C1 segment of cervical spinal cord (tissue), 14 donors: ENCODE measurements around the gene PSMG4.

Source experiments
- DNase-seq, 14 donors: peaks; one replicate each; lab custom pipeline; 2025; lab: John Stamatoyannopoulos, UW

Gene PSMG4

DNA sequence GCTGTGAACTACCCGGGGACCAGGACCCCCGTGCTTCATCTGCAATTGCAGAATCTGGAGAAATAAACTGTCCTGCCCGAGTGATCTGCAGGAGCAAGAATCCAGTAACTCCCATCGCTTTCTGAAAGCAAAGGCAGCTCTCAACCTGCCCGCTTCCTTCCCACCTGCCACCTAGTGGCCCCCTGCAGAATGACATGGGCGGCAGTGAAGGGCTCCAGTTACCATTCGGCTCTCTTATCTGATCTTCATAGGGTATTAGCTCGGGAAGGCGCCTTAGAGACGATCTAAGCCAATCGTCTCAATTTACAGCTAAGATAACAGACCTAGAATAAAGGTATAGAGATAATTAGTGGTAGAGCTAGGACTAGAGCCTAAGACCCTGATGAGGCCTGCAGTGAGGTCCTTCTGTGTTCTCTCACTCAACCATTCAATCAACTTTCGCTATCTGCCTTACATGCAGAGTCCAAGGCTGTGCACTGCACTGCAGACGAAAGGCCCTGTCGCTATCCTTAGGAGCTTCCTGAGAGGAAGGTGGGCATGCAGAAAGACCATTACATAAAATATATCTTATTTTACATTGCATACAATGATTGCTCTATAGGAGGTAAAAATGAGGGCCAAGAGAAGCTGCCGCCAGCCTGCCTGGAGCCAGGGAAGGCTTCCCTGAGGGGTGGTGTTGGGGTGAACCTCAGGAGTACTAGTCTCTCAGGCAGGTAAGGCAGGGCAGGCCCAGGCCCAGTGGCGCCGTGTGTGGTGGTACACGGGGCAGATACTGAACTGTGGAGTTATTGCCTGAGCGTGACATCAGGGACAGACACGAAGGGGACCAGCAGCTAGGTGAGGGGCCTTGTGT lies 7.1 kb upstream of the PSMG4 start:
- peak; percentile 7 to 79 (median 63) for DNase-seq

DNA sequence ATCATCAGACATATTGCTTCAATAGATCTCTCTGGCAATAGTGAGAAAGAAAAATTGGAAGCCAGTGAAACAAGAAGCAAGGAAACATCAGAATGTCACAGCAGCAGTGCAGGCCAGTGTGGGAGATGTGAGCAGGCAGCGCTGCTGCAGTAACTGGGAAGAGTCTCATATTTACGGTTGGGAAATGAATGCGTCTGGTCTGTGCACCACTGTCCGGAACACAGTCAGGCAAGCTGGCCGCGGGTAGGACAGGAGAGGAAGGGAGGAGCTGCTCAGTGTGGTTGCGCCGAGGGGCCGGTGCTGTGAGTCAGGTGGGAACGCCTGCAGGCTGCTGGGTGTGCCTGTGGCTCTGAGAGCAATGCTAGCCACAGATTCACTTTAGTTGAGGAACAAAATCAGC lies 6.4 kb upstream of the PSMG4 start:
- DNase-seq: no peak

DNA sequence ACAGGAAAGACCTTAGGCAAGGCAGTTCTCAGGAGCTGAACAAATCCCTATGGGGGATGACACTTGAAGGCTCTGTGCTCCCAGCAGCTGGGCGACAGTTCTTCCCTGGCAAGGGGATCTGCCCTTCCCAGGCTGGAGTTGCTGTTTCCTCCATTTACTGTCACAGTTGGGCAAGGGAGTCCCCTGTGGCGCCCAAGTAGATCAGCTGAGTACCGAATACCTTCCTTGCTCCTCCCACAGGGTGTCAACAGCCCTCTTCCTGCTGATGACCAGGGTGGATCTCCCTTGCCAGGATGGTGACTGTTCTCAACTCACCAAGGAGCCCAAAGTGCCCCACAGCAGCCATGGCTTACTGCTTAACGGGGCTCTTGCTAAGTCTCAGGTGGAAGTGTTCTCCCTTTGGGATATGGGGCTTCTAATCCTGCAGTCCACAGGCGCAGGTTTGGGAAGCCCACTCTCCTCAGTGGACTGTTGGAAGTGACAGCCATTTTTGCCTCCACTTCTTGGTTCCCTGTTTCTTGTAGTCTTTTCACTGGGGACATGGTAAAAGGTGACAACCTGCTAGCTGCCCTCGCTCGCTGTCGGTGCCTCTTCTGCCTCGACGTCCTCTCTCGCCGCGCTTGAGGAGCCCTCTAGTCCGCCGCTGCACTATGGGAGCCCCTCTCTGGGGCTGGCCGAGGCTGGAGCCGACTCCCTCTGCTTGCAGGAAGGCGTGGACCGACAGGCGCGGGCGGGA lies 5.7 kb upstream of the PSMG4 start:
- no peak for DNase-seq

DNA sequence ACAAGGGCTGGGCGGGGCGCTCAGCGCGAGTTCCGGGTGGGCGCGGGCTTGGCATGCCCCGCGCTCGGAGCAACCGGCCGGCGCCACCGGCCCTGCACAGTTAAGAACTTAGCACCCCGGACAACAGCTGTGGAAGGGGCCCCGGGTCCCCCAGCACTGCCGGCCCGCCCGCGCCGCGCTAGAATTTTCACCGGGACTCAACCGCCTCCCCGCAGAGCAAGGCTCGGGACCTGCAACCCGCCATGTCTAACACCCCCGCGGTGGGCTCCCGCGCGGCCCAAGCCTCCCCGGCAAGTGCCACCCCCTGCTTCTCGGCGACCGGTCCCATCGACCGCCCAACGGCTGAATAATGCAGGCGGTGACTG lies 5.2 kb upstream of the PSMG4 start:
- no peak for DNase-seq

DNA sequence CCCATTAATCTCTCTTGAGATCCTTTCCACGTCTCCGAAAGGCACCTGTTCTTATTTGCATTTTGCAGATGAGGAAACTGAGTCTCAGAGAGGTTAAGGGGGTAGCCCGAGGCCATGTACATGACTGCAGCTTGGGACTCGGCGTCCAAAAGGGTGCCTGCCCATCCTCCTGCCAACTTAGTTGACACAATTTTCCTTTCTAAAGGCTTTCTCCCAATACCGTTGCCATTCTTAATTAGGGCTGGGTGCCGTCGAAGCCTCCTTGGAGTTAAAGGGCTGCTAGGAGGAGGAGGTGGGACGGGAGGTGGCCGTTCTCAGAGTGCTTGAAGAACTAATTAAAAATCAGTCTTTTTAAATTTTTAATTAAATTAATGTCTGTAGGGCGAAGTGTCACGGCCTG lies 546 bp upstream of the PSMG4 start:
- DNase-seq: no peak

DNA sequence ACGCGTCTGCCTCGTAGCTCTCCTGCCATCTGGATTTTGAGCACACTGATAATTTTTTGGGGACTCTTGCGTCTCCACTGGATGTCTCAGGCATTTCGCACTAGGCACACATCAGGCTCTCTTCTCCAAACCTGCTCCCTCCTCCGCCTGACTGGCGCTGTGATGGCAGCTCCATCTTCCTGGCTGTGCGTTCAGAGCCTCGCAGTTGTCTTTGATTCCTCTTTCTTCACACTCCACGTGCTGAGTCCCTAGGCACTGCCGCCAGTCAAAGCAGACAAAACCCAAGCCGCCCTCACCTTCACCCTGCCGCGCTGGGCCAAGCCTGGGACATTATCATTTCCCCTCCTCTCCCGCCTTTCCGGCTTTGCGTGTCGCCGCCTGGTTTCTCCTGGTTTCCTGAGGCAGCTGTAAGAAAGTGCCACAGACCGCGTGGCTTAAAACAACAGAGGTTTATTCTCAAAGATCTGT lies 778 bp downstream of the PSMG4 start:
- peak in 1 of 14 donors; percentile 37 for DNase-seq

DNA sequence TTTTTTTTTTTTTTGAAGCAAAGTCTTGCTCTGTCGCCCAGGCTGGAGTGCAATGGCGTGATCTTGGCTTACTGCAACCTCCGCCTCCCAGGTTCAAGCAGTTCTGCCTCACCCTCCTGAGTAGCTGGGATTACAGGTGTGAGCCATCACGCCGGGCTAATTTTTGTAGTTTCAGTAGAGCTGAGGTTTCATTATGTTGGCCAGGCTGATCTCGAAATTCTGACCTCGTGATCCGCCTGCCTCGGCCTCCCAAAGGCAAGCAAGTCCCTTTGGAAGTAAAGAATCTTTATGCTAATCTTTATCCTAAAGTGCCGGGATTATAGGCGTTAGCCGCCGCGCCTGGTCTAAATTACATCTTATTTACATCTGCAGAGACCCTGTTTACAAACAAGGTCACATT lies 1.5 kb downstream of the PSMG4 start:
- DNase-seq: no peak

DNA sequence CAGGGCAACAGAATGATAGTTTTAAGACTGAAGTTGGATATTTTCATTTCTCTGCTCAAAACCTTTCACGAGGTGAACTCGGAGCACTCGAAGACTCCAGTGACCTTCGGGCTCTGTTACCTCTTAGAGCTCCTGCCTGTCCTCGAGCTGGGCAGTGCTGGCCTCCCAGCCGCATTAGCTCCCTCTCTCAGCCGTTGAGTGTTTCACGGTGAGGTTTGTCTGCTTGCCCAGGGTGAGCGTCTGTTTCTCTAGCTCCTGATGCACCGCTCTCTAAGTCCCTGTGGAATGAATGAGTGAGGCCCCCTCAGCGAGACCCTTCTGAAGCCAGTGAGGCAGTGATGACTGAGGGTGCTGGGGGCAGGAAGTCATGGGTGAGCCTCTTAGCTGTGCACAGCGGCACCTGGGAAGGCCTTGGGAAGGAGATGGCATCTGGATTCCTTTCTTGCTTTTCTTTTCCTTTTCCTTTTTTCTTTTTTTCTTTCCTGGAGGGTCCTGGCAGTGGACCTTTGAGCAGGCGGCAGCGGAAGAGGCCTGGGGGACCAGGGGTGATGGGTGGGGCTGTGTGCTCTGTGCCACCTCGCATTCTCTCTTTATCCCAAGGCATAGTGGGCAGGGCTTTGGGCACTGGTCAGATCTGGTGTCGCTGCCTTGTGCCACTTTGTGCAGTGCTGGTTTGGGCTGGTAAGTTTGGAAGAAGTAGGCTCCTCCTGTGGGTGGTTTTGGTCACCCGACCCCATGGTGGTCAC lies 2.2 kb downstream of the PSMG4 start:
- no peak for DNase-seq

DNA sequence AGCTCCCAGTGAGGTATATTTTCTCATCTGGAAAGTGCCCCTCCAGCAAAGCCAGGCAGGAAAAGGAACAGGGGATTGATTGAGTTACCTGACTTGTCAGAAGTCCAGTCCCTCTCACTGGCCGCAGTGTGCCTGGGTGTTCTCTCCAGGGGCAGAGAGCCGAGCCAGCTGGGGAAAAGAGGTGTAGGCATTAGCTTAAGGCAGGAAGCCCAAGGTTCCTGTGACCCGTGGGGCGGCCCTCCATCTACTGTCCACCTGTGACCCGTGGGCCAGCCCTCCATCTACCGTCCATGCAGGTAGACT lies 2.7 kb downstream of the PSMG4 start:
- DNase-seq: no peak

DNA sequence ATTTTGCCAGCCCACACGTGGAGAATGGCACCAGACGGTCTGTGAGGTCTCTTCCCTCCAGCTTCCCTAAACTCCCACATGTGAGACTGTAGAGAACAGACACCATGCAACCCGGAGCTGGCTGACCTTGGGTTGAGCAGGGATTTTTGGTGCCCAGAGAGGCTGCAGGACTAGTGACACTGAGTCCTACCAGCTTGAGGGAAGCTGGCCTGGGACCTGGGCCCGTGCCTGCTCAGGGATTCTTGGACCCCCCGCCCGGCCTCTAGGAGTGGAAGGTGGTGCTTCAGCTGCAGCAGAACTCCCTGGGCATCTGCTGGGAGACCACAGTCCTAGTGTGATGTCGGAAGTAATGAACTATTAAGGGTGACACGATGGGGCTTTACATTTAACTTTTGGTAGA lies 3.2 kb downstream of the PSMG4 start:
- no peak for DNase-seq

DNA sequence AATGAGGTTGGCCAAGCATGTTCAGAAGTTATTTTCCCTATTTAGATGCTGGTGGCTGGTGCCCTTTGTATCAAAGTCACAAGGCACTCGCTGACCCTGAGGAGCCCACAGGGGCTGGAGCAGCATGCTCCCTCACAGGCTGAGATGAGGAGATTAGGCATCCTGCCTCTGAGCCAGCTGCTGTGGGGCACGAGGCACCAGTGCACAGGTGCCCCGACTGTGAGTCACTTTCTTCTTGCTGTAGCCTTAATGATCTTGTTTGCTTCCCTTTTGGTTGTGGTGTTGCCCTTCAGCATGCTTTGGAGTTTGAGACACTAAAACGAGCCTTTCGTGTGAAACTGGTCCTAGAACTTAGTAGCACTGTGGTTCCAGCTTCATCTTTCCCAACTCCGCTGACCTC lies 4.3 kb downstream of the PSMG4 start:
- no peak for DNase-seq

DNA sequence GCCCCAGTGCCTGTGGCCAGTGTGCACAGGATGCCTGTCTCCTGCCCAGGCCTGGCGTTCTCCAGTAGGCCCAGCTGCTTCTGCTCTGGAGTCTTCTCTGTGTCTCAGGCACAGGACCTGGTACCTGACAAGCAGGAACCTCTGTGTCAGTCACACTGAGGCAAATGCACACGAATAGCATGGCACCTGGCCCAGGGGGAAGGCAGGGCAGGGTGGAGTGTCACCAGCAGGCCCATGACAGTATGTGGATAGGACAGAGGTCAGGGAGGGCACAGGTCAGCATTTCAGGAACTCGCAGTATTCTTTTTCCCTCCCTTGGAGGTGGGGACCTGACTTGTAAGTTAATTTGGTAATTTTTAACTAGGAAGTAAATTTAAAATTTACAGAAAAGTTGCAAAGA lies 5.6 kb downstream of the PSMG4 start:
- no peak for DNase-seq

DNA sequence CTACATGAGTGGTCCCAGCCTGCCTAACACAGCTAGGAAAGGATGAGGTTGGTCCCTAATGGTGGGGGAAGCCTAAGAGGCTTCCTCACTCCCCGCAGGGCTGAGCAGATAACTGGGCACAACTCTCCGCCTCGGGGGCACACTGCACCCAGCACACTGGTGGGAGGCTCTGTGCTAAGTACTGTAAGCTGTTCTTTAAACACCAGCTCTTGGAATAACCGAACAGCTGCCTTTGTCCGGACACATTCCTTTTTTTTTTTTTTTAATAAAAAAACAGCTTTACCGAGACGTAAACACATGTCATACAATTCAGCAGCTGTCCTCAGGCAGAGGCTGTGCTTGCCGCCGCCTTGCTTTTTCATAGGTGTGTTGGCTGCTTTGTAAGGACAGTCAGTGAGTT lies 6.9 kb downstream of the PSMG4 start:
- DNase-seq: no peak

DNA sequence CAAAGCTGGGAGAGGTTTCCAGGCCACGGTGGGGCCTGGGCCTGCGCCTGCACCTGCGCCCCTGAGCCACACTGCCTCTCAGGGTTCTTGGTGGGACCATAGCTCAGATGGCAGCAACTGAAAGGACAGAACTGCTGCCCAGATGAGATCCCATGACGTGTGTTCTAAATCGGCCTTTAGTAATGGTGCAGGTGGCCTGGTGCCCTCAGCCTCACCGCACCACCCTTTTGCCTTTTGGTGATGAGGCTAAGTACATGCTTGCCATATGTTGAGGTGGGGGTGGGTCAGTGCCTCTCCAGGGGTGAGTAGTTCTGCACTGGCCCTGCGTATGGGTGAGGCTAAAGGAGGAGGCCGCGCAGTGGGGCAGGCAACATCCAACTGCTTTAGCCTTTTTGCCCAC lies 7.4 kb downstream of the PSMG4 start:
- no peak for DNase-seq

DNA sequence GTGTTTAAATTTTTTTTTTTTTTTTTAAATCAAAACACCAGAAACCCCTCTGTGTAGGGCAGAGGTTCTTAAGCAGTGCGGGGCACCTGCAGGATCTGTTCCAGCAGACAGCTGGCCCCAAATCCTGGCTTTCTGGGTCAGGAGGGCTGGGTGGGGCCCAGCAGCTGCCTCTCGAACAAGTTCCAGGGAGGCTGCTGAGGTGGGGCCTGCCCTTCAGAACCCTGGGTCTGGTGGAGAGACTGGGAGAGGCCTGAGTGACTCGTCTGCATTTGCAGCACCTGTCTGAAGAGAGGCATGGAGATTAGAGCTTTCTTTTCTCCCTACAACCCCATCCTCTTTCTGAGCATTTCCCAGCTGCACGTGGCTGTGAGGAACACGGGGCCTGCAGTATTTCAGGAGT lies 8.4 kb downstream of the PSMG4 start:
- no peak for DNase-seq

DNA sequence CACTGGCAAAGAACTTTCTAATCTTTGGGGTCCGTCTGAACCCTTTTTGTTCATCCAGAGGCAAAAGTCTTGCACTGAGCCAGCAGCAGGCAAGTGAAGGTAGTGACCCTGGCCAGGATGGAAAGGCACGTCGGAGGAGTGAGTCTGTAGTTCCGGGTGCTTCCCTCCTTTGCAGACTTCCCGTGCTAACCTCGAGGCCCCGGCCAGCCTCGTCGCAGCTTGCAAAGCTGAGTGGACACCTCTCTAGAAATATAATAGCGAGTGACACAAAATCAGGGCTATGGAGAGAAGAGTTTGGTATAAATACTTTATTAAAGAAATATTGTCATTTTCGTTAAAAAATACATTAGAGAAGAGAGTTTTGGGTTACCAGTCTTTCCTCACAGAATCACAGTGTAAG lies 9.9 kb downstream of the PSMG4 start:
- DNase-seq: no peak

DNA sequence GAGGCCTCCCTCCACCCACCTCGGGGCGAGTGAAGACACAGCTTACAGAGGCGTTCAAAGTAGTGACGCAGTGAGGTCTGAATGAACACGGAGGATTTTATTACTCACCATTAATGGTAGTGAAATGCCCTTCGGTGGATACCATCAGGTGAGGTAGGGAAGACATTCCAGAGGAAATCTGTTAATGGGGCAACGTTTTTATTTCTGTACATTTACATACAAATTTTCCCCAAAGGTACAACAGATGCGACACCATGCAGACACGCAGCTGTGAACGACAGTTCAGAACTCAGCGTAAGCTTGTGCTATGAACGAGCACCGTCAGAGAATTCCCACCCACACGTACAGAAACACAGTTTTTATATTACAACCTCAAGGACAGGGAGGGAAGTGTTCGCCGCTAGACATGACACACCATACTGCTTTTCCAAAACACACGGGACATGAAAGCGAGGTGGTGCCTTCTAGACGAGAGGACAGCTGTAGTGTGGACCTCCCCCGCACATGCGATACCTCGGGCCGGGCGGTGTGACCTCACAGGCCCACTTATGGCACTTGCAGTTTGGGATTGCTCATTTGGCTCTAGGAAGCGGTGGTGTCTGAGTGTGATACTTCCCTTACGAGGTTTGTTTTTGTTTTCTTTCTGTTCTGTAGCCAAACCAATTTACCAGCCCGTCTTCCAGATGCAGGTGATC lies 10.7 kb downstream of the PSMG4 start:
- no peak for DNase-seq

DNA sequence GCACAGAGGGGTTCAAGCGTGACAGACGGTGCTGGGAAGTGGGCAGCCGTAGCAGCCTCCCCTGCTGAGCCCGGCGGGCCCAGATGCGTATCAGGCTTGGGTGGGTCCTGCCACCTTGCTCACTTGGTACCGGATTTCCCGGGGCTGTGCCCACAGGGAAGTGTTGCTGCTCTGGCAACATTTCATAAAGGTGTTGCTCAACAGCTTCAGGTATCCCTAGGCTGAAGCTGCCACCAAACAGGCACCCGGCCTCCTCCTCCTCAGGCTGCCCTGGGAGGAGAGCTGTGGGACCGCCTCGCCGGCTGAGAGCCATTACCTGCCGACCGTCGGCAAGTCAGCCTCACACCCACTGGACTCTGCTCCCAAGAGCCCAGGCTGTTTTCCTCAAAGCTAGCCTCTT lies 11.5 kb downstream of the PSMG4 start:
- no peak for DNase-seq

DNA sequence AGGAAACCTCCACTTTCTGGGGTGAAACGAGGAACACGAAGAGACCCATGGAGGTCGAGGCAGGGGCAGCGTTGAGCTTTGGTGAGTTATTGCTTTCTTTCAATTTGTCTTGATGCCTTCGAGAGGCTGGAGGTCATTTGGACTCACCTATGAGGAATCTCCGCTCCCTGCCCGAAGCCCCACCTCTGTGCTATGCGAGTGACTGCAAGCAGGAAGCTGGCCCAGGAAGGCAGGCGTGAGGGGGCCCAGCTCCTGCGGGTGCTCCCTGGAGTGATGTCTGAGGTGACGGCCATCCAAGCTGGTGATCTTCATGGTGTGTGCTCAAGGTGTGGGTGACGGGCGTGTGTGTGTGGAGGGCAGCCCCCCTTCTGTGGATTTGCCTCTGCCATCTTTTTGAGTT lies 13.0 kb downstream of the PSMG4 start:
- DNase-seq: no peak

DNA sequence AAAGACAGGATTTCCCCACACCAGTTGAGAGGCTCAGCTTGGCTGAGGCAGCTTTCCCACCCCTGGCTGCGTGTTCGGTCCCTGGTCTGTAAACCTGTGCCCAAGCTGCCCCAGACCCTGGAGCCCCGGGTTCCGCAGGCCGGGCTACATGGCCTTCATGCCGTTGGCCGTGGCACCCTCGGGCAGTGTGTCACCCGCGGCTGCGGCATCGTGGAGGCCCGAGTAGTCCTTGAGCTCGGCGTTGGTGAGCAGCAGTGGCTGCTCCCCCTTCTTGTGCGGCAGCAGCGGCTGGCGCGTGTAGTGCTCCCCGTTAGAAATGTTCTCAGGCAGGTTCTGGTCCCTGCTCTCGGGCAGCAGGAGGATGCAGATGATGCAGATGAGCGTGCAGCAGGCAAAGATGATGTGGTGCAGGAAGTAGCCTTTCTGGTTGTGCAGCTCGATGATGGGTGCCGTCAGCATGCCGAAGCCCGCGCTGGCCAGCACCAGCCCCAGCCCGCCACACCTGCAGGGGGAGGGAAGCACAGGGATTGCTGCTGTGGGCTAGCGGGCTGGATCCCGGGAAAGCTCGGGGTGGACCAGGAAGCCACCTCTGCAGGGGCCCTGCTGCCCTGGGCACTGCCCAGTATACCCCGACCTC lies 14.3 kb downstream of the PSMG4 start:
- DNase-seq: no peak

DNA sequence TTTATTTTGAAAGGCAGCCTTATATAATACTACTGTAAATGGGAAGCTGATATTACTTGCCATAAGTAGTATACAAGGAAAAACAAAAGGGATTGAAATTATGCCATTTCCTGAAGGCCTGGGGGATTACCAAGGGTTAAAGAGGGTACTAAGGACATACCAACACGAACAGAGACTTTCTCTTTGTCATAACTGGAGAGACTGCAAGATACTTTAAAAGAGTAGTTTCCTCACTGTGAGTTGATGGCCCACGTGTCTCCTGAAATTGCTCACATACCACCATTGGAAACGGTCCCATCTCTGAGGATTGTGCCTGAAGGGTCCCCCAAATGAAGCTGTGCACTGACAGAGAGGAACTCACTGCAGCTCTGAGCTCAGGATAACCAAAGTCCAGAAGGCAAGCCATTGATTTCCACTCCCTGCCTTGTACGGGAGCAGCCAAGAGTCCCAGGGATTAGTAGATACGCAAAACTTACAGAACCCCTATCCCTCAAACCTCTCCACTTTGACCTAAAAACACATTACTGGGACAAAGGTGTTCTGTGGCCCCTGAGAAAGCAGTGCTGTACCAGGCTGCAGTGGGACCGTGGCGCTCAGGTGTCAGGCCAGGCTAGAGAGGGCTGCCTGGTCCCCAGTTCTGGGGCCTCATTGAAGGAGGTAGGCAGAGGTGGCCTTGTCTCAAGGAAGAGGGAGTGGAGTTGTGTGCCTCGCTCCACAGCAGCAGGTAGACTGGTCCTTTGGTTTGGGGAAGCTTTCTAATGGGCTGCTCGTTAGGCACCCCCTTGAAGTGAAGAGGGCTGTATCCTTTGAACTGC lies 15.2 kb downstream of the PSMG4 start:
- no peak for DNase-seq
